Retinal pigment epithelial cell (primary cell): ENCODE results near the gene NLRC3.
"Not testable (repeated sequence)": the region's sequence is repeated elsewhere in the genome, so short reads cannot be mapped to it uniquely, and the experiment has no call there.

Experiments
- DNase-seq: peaks from one replicate; pipeline ENCODE4 v3.0.0-alpha.2; 2010; ENCODE audit warnings: low read depth
- H3K4me3 ChIP-seq: 2 replicates; pipeline ENCODE4 v1.5.1; 2011; ENCODE audit warnings: mild to moderate bottlenecking, low read length, control low read depth, moderate library complexity
- TF ChIP-seq, protein P1 (sequence below): conservative IDR thresholded peaks from 2 replicates; pipeline ENCODE4 v1.5.1; 2011; ENCODE audit warnings: low read depth, low read length, control low read depth, inconsistent platforms

NLRC3 gene

DNA sequence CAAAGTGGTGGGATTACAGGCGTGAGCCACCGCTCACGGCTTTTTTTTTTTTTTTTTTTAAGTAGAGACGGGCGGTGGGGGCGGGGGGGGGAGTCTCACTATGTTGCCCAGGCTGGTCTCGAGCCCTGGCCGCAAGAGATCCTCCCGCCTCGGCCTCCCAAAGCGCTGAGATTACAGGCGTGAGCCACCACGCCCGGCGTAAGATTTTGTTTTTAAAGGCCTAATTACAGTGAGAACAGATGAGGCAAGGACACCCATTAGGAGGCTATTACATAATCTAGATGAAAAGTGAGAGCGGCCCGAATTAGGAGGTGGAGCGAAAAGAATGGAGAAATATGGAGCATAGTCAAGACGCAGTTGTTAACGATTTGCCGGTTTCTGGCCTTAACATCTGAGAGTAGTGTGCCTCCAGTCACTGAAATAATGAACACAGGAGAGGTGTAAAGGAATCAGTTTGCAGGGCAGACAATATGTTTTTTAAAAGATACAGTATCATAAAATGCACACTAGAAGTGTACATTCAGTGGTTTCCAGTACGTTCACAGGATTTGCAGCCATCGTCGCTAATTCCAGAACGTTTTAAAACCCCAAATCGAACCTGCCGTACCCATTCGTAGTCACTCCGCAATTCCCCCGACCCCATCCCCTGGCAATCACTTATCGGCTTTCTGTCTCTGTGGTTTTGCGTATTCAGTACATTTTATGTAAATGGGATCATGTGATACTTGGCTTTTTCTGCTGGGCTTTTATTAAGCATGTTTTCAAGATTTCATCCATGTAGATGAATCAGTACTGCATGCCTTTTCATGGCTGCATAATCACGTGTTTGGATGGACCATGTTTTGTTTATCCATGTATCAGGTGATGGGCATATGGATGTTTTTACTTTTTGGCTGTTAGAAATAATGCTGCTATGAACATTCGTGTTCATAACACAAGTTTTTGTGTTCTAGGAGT is 35.6 kb upstream of the NLRC3 start:
- DNase-seq: no peak
- TF ChIP-seq, protein P1, sequence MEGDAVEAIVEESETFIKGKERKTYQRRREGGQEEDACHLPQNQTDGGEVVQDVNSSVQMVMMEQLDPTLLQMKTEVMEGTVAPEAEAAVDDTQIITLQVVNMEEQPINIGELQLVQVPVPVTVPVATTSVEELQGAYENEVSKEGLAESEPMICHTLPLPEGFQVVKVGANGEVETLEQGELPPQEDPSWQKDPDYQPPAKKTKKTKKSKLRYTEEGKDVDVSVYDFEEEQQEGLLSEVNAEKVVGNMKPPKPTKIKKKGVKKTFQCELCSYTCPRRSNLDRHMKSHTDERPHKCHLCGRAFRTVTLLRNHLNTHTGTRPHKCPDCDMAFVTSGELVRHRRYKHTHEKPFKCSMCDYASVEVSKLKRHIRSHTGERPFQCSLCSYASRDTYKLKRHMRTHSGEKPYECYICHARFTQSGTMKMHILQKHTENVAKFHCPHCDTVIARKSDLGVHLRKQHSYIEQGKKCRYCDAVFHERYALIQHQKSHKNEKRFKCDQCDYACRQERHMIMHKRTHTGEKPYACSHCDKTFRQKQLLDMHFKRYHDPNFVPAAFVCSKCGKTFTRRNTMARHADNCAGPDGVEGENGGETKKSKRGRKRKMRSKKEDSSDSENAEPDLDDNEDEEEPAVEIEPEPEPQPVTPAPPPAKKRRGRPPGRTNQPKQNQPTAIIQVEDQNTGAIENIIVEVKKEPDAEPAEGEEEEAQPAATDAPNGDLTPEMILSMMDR: no peak
- H3K4me3 ChIP-seq: peak overlapping the region; percentile 94

- peak; percentile 46 for DNase-seq
- peak within 1 kb of the TSS; percentile 94 for H3K4me3 ChIP-seq
- TF ChIP-seq, protein P1: no peak
Observed at GRCh38 chr16:3611146-3611975, 34.2 kb upstream of the NLRC3 start, which contains the start of gene SLX4. SLX4 (minus strand) TSS chr16:3611606; CDS start chr16:3608964, 2,642 bp downstream.

DNA sequence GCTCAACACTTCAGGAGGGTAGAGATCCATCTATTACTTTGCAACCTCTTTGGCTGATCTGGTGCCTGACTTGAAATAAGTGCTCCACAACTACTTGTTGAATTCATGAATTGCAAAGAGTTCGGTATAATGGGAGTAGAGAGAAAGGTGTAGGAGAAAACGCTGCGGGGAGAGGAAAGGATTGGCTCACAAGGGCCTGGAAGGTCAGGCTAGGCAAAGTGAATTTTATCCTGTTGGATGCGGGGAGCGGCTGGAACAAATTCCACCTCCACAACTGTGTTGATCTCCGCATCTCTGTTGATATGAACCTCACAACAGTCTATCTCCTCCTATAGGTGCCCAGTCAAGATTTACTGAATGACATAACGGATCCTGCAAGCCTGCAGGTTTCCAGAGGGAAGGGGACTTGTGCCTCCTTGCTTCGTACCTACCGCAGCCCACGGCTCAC is 33.5 kb upstream of the NLRC3 start:
- H3K4me3 ChIP-seq: peak overlapping the region; percentile 90
- TF ChIP-seq, protein P1: no peak
- DNase-seq: no peak

DNA sequence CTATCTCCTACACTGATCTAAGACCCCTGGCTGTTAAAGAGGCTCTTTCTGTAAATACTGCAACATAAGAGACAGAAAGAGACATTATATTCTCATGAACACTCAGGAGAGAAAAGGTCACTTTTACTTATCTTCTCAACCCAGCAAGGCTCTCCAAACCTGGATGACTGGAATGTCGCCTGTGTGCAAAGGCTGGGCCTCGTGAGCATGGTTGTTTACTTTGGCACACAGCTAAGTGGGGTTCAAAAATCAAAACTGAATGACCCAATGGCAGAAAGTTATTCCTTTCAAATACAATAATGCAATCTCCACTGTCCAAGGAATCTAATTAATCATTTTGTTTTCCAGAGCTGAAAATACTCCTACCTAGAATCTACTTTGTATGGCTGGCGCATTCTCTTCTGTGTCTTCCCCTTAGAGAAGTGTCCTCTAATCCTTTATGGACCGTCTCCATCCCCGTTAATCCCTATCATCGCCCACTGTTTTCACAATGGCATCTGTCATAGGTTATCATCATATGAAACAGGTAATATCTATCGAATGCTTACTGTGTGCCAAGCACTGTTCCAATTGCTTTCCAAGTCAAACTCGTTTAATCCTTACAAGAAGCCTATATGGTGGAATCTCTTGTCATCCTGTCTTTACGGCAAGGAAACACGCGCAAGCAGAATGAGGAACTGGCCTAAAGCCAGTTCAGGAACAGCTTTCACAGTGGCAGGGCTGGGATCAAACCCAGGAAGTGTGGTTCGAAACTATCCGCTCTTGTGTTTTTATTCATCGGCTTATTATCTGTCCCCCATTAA is 32.9 kb upstream of the NLRC3 start:
- TF ChIP-seq, protein P1: no peak
- peak overlapping the region; percentile 90 for H3K4me3 ChIP-seq
- no peak for DNase-seq

- not testable (repeated sequence) for DNase-seq, H3K4me3 ChIP-seq
Observed at GRCh38 chr16:3608976-3609375, 31.8 kb upstream of the NLRC3 start.

DNA sequence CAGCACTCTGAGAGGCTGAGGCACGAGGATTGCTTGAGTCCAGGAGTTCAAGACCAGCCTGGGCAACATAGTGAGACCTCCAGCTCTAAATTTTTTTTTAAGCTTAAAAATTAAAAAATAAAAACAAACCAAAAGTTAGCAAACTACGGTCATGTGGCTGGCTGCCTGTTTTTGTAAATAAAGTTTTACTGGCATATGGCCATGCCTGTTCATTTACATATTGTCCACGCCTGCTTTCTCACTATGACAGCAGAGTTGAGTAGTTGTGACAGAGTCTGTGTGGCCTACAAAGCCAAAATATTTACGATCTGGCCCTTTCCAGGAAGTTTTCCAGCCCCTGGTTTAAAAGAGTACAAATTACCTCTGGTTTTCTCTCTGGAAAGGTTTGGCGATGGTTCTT is 30.9 kb upstream of the NLRC3 start:
- TF ChIP-seq, protein P1: no peak
- DNase-seq: no peak
- H3K4me3 ChIP-seq: no peak overlapping the region

GRCh38 chr16:3607634-3608033 is 30.4 kb upstream of the NLRC3 start:
- TF ChIP-seq, protein P1: no peak
- DNase-seq: no peak
- no peak overlapping the region for H3K4me3 ChIP-seq
